Measurements from ENCODE around the gene TRIM50.

DNA sequence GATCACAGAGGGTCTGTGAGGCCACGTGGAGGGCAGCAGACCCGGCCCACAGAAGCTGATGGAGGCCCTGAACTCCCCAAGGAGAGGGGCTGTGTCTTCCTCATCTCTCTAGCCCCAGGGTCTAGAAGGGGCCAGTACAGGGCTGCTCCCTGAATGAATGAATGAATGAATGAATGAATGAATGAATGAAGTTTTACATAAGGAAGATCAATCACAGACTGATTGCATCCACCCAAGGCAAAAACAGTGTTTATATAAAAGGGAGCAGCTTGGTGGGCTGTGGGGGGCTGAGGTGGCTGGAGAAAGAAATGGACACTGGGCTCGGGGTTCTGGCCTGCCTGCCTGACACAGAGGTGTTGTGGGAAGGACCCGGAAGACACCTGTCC, 14.4 kb downstream of the TRIM50 start:
- TF ChIP-seq, protein P1, sequence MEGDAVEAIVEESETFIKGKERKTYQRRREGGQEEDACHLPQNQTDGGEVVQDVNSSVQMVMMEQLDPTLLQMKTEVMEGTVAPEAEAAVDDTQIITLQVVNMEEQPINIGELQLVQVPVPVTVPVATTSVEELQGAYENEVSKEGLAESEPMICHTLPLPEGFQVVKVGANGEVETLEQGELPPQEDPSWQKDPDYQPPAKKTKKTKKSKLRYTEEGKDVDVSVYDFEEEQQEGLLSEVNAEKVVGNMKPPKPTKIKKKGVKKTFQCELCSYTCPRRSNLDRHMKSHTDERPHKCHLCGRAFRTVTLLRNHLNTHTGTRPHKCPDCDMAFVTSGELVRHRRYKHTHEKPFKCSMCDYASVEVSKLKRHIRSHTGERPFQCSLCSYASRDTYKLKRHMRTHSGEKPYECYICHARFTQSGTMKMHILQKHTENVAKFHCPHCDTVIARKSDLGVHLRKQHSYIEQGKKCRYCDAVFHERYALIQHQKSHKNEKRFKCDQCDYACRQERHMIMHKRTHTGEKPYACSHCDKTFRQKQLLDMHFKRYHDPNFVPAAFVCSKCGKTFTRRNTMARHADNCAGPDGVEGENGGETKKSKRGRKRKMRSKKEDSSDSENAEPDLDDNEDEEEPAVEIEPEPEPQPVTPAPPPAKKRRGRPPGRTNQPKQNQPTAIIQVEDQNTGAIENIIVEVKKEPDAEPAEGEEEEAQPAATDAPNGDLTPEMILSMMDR (IDR thresholded peaks at IDR 0.05; ENCODE audit: low read depth, low read length, poor library complexity, severe bottlenecking), result no peak
- no peak for TF ChIP-seq EZH2phosphoT487 (IDR thresholded peaks at IDR 0.05; ENCODE audit: borderline replicate concordance, low read length)
